ENCODE data around the gene TMEM11. TPM values are rescaled to one million over a fixed set of nuclear protein-coding genes. Genes with fewer than 3 reads are reported as not detected.

TMEM11 gene
- total RNA-seq, 6 donors from 2014 or later: 13.0 to 38.9 (median 21.6) TPM

GRCh38 chr17:21233581-21234347 is 19.8 kb upstream of the TMEM11 start:
- no peak for TF ChIP-seq CTCF (IDR thresholded peaks at IDR 0.05)
- TF ChIP-seq EP300 (IDR thresholded peaks at IDR 0.05): no peak
- TF ChIP-seq POLR2A (IDR thresholded peaks at IDR 0.05): no peak
- no peak for TF ChIP-seq POLR2AphosphoS5 (IDR thresholded peaks at IDR 0.05)
- Histone ChIP-seq H3K4me1 (no peaks in the 10 kb centered on the region), H3K4me3 (no peak overlapping the region), H3K9me3 (no peaks in the 10 kb centered on the region), H3K36me3 (no peaks in the 10 kb centered on the region), H3K27me3 (no peaks in the 10 kb centered on the region), H3K27ac (no peak overlapping the region)
- ATAC-seq (ENCODE audit: low FRiP score in 2 of 2): peak in 1 of 2 donors; percentile 78
- no peak for DNase-seq
- 75 to 76% methylated on average over 7 of the region's 7 CpGs for WGBS, 2 donors

- DNase-seq (no peak), ATAC-seq (ENCODE audit: low FRiP score in 2 of 2) (no peak)
- no peak overlapping the region for H3K4me3 ChIP-seq
- H3K9me3 ChIP-seq: no peaks in the 10 kb centered on the region
- WGBS, 2 donors: 84 to 91% methylated on average over 4 of the region's 4 CpGs
- H3K27ac ChIP-seq: no peak overlapping the region
- no peaks in the 10 kb centered on the region for H3K27me3 ChIP-seq
- TF ChIP-seq POLR2A (IDR thresholded peaks at IDR 0.05): no peak
- no peak for TF ChIP-seq CTCF (IDR thresholded peaks at IDR 0.05)
- TF ChIP-seq EP300 (IDR thresholded peaks at IDR 0.05): no peak
- TF ChIP-seq POLR2AphosphoS5 (IDR thresholded peaks at IDR 0.05): no peak
- H3K36me3 ChIP-seq: no peaks in the 10 kb centered on the region
- no peaks in the 10 kb centered on the region for H3K4me1 ChIP-seq
These were observed 18.2 kb upstream of the TMEM11 start for GRCh38 chr17:21232033-21232749.

GRCh38 chr17:21231533-21231932 is 17.6 kb upstream of the TMEM11 start:
- Histone ChIP-seq H3K27ac (no peak overlapping the region), H3K4me3 (no peak overlapping the region), H3K9me3 (no peaks in the 10 kb centered on the region), H3K4me1 (no peaks in the 10 kb centered on the region), H3K36me3 (no peaks in the 10 kb centered on the region), H3K27me3 (no peaks in the 10 kb centered on the region)
- DNase-seq: no peak
- no peak for ATAC-seq (ENCODE audit: low FRiP score in 2 of 2)
- no peak for TF ChIP-seq CTCF (IDR thresholded peaks at IDR 0.05)
- no peak for TF ChIP-seq POLR2A (IDR thresholded peaks at IDR 0.05)
- no peak for TF ChIP-seq POLR2AphosphoS5 (IDR thresholded peaks at IDR 0.05)
- TF ChIP-seq EP300 (IDR thresholded peaks at IDR 0.05): no peak
- WGBS, 2 donors: 73 to 78% methylated on average over 5 to 6 of the region's 6 CpGs

GRCh38 chr17:21228845-21229244 is 14.9 kb upstream of the TMEM11 start:
- Histone ChIP-seq H3K4me1 (peaks cover 0 to 10% (median 4%) of the 10 kb centered on the region in 4 donors), H3K36me3 (no peaks in the 10 kb centered on the region), H3K4me3 (no peak overlapping the region), H3K27ac (no peak overlapping the region), H3K9me3 (no peaks in the 10 kb centered on the region), H3K27me3 (no peaks in the 10 kb centered on the region)
- 78 to 92% methylated on average over 2 of the region's 2 CpGs for WGBS, 2 donors
- no peak for TF ChIP-seq EP300 (IDR thresholded peaks at IDR 0.05)
- no peak for TF ChIP-seq POLR2A (IDR thresholded peaks at IDR 0.05)
- no peak for TF ChIP-seq POLR2AphosphoS5 (IDR thresholded peaks at IDR 0.05)
- no peak for TF ChIP-seq CTCF (IDR thresholded peaks at IDR 0.05)
- DNase-seq (no peak), ATAC-seq (ENCODE audit: low FRiP score in 2 of 2) (no peak)
